Ovary (tissue), 10 donors: ENCODE data around the gene OR5H1. TPM values are rescaled to one million over a fixed set of nuclear protein-coding genes. Genes with fewer than 3 reads are reported as not detected.

ENCODE experiments used
- DNase-seq, 5 donors: peaks; one replicate each; pipeline ENCODE4 v3.0.0-alpha.2; 2019 to 2020
- H3K27ac ChIP-seq, 2 donors: fragments of 200-600 bp; one replicate each; pipeline versions ENCODE4 v1.5.1 to v1.8.0; 2019 to 2022
- H3K27me3 ChIP-seq: fragments of 200-600 bp; one replicate; pipeline ENCODE4 v1.8.0; 2022
- H3K36me3 ChIP-seq: fragments of 200-600 bp; sonication (generic); one replicate; pipeline ENCODE4 v1.5.1; 2019
- H3K4me1 ChIP-seq: one replicate; pipeline ENCODE4 v1.8.1; 2013; ENCODE audit warnings: mild to moderate bottlenecking, moderate library complexity; ENCODE audit not compliant: insufficient read depth
- H3K4me3 ChIP-seq: fragments of 200-600 bp; sonication (generic); one replicate; pipeline ENCODE4 v1.5.1; 2017
- H3K9me3 ChIP-seq, 2 donors: fragments of 200-600 bp in 1 of 2; sonication (generic) in 1 of 2; one replicate each; pipeline versions ENCODE4 v1.5.1 to v1.8.1; 2013 to 2019; ENCODE audit warnings: mild to moderate bottlenecking in 1 of 2, moderate library complexity in 1 of 2
- CTCF ChIP-seq, 3 donors: fragments of 450-650 bp in 2 of 3; fragments of 200-600 bp in 1 of 3; IDR thresholded peaks; one replicate each; pipeline versions ENCODE4 v1.5.1 to v1.8.0; 2016 to 2022; ENCODE audit warnings: antibody characterized with exemption in 3 of 3, mild to moderate bottlenecking in 1 of 3
- EP300 ChIP-seq: sonication (generic); formaldehyde crosslinking; IDR thresholded peaks from one replicate; pipeline ENCODE4 v1.6.1; 2017; ENCODE audit warnings: antibody characterized with exemption
- POLR2A ChIP-seq: fragments of 450-650 bp; IDR thresholded peaks from one replicate; pipeline ENCODE4 v1.6.1; 2017; ENCODE audit warnings: antibody characterized with exemption, mild to moderate bottlenecking, moderate library complexity
- WGBS, 3 donors: extraction: QIAGEN DNeasy Blood & Tissue Kit in 1 of 3; methylation state at CpG; one replicate each; pipeline versions ENCODE4 v1.1.5 to v1.1.7; 2013 to 2017; 5-methylcytosine and 5-hydroxymethylcytosine counted together
- intact Hi-C, 4 donors: fragments of 100-400 bp; cut with DNase I; formaldehyde crosslinking; loops; one replicate each; pipeline versions ENCODE4 v1.11.0 to v1.15.1; 2022 to 2023
- long read RNA-seq, 3 donors: library from polyadenylated mRNA in 2 of 3; unstranded in 2 of 3; transcript quantifications; one replicate each; pipeline ENCODE4 v2.0.0 and lab custom pipeline, GENCODE V29; 2021 to 2026
- polyA plus RNA-seq, 2 donors: library from polyadenylated mRNA; stranded (reverse); fragments of 200-250 nt in 1 of 2; fragments of 350-450 nt in 1 of 2; fragmentation: Illumina TruSeq in 1 of 2; extraction: RNeasy Lipid Tissue Mini Kit (QIAGEN cat#74804) in 1 of 2; gene quantifications; one replicate each; pipeline ENCODE4 v1.2.3, GENCODE V29; 2013 to 2014
- total RNA-seq, 7 donors: library from RNA; depleted of rRNA in 2 of 7; stranded (reverse); fragments of >200 nt in 2 of 7; fragmentation: NEBNext Ultra II Directional in 3 of 7; extraction: Animal tissue kit (Norgen Biotek cat#: 25700) in 3 of 7; gene quantifications; one replicate each; pipeline versions ENCODE4 v1.1.0 to v1.2.4, GENCODE V29; 2016 to 2023
- donor health status: DM: no; HTN: no; CAD: no; lungs with moderate emphysema.
- donor health status: DM: no; HTN: no; CAD: no.
- donor health status: Bipolar disorder and iron deficiency.
- donor health status: DM: yes; HTN: yes; CAD: no.
- donor health status: DM: no; HTN: no; CAD: no.
- donor health status: DM: yes; HTN: yes; CAD: no.

The OR5H1 gene
- total RNA-seq (not detected), polyA plus RNA-seq (not detected)
- long read RNA-seq, donor 1 = 0 reads
- long read RNA-seq, donor 2 = 0 reads
- long read RNA-seq, donor 3 = 0 reads

GRCh38 chr3:98130421-98130820, at the start of gene OR5H1:
Gene OR5H1, plus strand, starts transcription at chr3:98130721. Its CDS starts 1,977 bp downstream, at chr3:98132698.
- H3K9me3 ChIP-seq = no peaks in the 10 kb centered on the region
- DNase-seq = no peak
- TF ChIP-seq POLR2A = no peak
- no peak for TF ChIP-seq CTCF (IDR thresholded peaks at IDR 0.05)
- 71 to 79% (median 79%) methylated on average over 1 of the region's 1 CpG for WGBS, 3 donors
- no peak within 1 kb of the TSS for H3K4me3 ChIP-seq
- H3K27me3 ChIP-seq = no peaks in the 10 kb centered on the region
- no peak within 1 kb of the TSS for H3K27ac ChIP-seq
- no peaks in the 10 kb centered on the region for H3K4me1 ChIP-seq
- H3K36me3 ChIP-seq = no peaks in the 10 kb centered on the region
- intact Hi-C loops = no loop called here

GRCh38 chr3:98086873-98087272, 43.6 kb upstream of the OR5H1 start, which contains the start of gene OR5AC2:
Gene OR5AC2, plus strand, starts transcription at chr3:98087173. Its CDS starts 0 bp downstream, at chr3:98087173.
- 79 to 84% (median 81%) methylated on average over 4 of the region's 4 CpGs for WGBS, 3 donors
- Histone ChIP-seq H3K27ac (no peak within 1 kb of the TSS), H3K9me3 (no peaks in the 10 kb centered on the region), H3K27me3 (no peaks in the 10 kb centered on the region), H3K4me3 (no peak within 1 kb of the TSS), H3K36me3 (no peaks in the 10 kb centered on the region), H3K4me1 (no peaks in the 10 kb centered on the region)
- intact Hi-C loops = no loop called here
- TF ChIP-seq CTCF (IDR thresholded peaks at IDR 0.05) (no peak), EP300 (no peak), POLR2A (no peak)
- DNase-seq = no peak

- H3K27ac ChIP-seq = no peak overlapping the region
- no peak overlapping the region for H3K4me3 ChIP-seq
- H3K9me3 ChIP-seq = no peaks in the 10 kb centered on the region
- DNase-seq = no peak
- 70 to 71% (median 71%) methylated on average over 5 of the region's 5 CpGs for WGBS, 3 donors
- H3K4me1 ChIP-seq = no peaks in the 10 kb centered on the region
- intact Hi-C loops = no loop called here
- no peaks in the 10 kb centered on the region for H3K36me3 ChIP-seq
- H3K27me3 ChIP-seq = no peaks in the 10 kb centered on the region
- TF ChIP-seq EP300 = no peak
- TF ChIP-seq CTCF (IDR thresholded peaks at IDR 0.05) = no peak
- no peak for TF ChIP-seq POLR2A
Observed at GRCh38 chr3:98095882-98096281, 34.6 kb upstream of the OR5H1 start.

GRCh38 chr3:98099848-98100247, 30.7 kb upstream of the OR5H1 start:
- H3K4me3 ChIP-seq = no peak overlapping the region
- WGBS, 3 donors = 79 to 80% (median 79%) methylated on average over 4 of the region's 4 CpGs

More at GRCh38 chr3:98099848-98100247, 30.7 kb upstream of the OR5H1 start:
- DNase-seq = no peak
- Histone ChIP-seq H3K4me1 (no peaks in the 10 kb centered on the region), H3K27ac (no peak overlapping the region), H3K9me3 (no peaks in the 10 kb centered on the region), H3K36me3 (no peaks in the 10 kb centered on the region), H3K27me3 (no peaks in the 10 kb centered on the region)
- intact Hi-C loops = no loop called here
- TF ChIP-seq CTCF (IDR thresholded peaks at IDR 0.05) = no peak
- no peak for TF ChIP-seq EP300
- TF ChIP-seq POLR2A = no peak
